Body of pancreas (tissue), 4 donors: ENCODE data around the gene LDLRAD2.

Experiments
- CTCF ChIP-seq, 7 experiments: fragments of 450-650 bp in 4 of 7; fragments of 200-600 bp in 3 of 7; sonication (generic) in 3 of 7; IDR thresholded peaks; one replicate each; pipeline ENCODE4 v1.5.1; 2016 to 2019; ENCODE audit warnings: antibody characterized with exemption in 7 of 7
- POLR2A ChIP-seq, 3 donors: fragments of 450-650 bp; IDR thresholded peaks; one replicate each; pipeline ENCODE4 v1.6.1; 2016; ENCODE audit warnings: antibody characterized with exemption in 3 of 3, mild to moderate bottlenecking in 2 of 3

GRCh38 chr1:21799730-21800129 lies 12.3 kb upstream of the LDLRAD2 start:
- TF ChIP-seq CTCF (IDR thresholded peaks at IDR 0.05) = no peak
- no peak for TF ChIP-seq POLR2A (IDR thresholded peaks at IDR 0.05)
